HG02571 (cell line): ENCODE measurements around the gene INCA1.

Experiments
- ATAC-seq: cut with Tn5 transposase; IDR thresholded peaks from one replicate; pipeline ENCODE4 v1.9.1; 2021; ENCODE audit warnings: mild to moderate bottlenecking, moderate library complexity; ENCODE audit not compliant: unreplicated experiment

INCA1 gene

GRCh38 chr17:4938688-4939545, 58.4 kb downstream of the INCA1 start:
- no peak for ATAC-seq
